NCI-H510A treated with DMSO at 0.1 percent for 48 hours (cell line): ENCODE data around the gene KLHDC4.
"Not testable (repeated sequence)": the region's sequence is repeated elsewhere in the genome, so short reads cannot be mapped to it uniquely, and the experiment has no call there.

Experiments used
- DNase-seq: peaks from one replicate; lab custom pipeline; 2025; lab: John Stamatoyannopoulos, UW

The KLHDC4 gene

GRCh38 chr16:87765776-87766484 is at the start of gene KLHDC4:
TSS of gene KLHDC4 (minus strand) at chr16:87765986. CDS start at chr16:87765890, 96 bp downstream.
- DNase-seq = peak; percentile 54

DNA sequence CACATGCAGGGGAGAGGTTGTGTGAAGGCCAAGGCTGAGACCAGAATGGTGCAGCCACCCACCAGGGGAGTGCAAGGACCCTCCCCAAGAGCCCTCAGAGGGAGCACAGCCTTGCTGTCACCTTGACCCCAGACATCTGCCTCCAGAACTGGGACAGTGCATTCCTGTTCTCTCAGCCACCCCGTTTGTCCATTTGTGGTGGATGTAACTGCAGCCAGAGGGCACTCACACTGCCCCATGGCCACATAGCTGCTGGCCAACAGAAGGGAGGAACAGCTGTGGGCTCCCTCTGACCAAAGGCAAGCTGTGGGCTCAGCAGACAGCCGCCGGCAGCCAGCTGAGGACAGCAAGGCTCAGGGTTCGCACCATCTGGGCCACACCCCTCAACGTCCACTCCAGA is 49.8 kb upstream of the KLHDC4 start:
- DNase-seq = no peak

GRCh38 chr16:87812200-87812656 is 46.4 kb upstream of the KLHDC4 start:
- no peak for DNase-seq

GRCh38 chr16:87811454-87811853 is 45.7 kb upstream of the KLHDC4 start:
- DNase-seq = not testable (repeated sequence)

DNA sequence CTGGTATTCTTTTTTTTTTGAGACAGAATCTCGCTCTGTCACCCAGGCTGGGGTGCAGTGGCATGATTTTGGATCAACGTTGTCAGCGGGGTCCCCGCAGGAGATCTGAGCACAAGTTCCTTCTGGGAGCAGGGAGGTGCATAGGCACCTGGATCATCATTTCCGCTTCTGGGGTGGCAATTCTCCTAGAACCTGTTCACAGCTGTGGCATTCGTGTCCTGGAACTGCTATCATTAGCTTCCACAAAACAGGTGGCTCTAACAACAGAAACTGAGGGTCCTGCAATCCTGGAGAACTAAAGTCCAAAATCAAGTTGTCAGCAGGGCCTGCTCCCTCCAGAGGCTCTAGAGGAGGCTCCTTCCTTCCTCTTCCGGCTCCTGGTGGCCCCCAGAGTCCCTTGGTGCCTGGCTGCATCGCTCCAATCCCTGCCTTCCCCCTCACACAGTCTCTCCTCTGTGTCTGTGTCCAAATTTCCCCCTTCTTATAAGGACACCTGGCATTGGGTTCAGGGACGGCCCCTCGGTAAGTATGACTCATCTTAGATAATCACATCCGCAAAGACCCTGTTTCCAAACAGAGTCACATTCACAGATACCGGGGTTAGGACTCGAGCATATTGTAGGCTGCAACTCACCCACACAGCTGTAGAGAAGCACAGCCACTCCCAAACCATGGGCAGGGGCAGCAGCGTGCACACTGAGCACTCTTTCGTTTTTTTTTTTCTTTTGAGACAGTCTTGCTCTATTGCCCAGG is 43.5 kb upstream of the KLHDC4 start:
- DNase-seq = no peak

DNA sequence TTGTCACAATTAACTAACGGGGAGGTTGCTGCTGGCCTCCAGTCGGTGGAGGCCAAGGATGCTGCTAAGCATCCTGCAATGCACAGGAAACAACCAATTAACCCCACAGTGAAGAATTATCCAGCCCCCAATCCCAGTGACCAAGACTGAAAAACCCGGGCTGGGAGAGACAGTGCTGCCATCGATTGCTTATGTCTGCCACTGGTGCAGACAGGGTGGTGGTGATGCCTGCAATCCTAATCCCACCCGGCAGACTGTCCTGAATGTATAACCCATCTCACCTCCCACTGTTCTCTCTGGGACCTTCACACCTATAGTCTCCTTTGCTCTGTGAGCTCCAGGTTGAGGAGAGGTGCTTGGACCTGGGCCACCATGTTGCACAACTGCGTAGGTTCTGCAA is 42.3 kb upstream of the KLHDC4 start:
- no peak for DNase-seq

- peak; percentile 78 for DNase-seq
These were observed 41.1 kb upstream of the KLHDC4 start for GRCh38 chr16:87806641-87807546.

GRCh38 chr16:87806261-87806640 is 40.5 kb upstream of the KLHDC4 start:
- DNase-seq = no peak

DNA sequence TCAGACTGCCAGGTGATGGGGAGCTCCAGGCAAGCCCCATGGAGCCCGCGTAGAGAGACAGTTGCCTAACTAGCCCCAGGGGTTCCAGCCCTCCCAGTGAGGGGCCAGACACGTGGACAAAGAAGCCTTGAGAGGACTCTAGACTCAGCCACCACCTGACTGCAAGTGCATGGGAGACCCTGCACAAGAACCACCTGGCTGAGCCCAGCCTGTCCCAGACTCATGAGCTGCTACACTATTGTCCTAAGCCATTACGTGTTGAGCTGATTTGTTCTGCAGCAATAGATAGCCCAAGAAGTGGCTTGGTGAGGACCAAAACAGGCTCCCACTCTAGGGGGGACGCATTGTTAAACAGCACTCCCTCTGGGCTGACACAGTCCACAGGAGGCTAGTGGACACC is 37.6 kb upstream of the KLHDC4 start:
- DNase-seq = no peak

DNA sequence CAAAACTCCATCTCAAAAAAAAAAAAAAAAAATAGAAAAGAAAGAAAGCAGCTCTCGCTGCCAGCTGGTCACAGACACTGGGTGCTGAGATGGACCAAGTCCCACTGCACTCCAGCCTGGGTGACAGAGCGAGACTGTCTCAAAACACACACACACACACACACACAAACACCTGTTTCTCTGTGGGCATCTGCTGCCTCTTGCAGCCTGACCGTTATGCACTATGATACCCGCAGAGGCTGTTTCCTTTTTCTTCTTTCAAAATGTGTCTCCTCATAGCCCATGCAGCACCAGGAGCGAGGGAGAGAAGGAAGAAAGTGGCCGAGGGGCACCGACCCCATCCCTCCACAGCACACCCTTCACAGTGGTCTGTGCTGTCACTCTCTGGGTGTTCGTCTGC is 36.9 kb upstream of the KLHDC4 start:
- no peak for DNase-seq

GRCh38 chr16:87801679-87802259 is 36.0 kb upstream of the KLHDC4 start:
- no peak for DNase-seq

- DNase-seq = no peak
These were observed 34.7 kb upstream of the KLHDC4 start for GRCh38 chr16:87800497-87800896.

GRCh38 chr16:87795336-87795735 is 29.6 kb upstream of the KLHDC4 start:
- no peak for DNase-seq

DNA sequence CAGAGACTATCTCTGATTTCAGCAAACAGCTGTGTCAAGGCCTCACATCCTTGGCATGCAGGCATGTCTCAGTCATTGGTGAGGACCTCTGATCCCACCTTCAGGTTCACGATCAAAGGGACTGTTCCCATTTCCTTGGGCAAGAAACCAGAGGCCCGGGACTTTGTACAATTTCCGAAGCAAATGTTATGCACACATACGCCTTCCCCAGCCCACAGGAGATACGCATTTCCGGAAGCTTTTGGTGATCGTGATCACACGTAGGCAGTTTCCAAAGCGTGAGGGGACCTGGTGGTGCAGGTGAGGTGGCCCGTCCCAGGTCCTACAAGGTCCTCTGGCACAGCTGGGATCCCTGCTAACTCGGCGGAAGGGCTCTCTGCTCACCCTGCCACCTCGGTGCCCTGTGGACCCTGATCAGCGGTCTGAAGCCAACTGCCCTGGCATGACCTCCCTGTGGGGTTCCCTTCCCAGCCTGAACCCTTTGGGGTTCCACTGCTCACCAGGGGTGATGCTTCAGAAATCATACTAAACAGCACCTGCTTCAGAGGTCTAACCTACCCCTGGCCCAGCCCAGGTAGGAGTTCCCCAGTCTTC is 28.8 kb upstream of the KLHDC4 start:
- no peak for DNase-seq

GRCh38 chr16:87792205-87792565 is 26.4 kb upstream of the KLHDC4 start:
- no peak for DNase-seq

DNA sequence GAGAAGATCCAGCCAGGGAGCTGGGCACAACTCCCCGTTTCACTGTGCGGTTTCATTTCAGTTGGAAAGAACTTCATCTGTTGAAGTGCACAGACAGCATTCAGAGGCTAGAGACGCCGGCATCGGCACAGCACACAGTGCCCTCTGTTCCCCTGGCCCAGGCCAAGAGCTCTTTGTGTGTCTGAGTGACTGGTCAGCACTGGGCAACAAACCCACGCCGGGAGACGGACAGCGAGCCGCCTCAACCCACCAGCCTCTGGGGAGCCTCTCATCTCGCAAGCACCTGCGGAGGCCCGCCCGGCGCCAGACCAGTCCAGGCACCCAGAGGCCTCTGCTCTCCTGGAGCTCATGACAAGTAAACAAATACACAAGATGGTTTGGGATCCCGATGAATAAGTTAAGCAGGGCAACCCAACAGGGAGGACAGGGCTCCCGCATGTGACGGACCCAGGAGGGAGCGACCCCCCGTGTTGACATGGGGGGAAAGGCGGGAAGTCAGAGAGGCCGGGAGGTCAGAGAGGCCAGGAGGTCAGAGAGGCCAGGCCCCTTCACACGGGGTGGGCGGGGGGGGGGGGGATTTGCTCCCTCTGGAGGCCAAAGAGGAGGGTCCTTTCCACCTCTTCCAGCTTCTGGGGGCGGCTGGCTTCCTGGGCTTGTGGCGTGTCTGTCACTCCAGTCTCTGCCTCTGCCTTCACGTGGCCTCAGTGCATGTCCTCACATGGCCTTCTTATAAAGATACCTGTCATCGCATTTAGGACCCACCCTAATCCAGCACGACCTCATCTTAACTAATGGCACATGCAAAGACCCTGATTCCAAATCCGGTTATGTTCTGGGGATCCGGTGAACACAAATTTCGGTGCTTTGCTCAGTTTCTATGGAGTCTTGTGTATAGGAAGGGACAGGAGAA is 25.8 kb upstream of the KLHDC4 start:
- no peak for DNase-seq

- DNase-seq = no peak
These were observed 24.7 kb upstream of the KLHDC4 start for GRCh38 chr16:87790292-87791100.

GRCh38 chr16:87789437-87790291 is 23.9 kb upstream of the KLHDC4 start:
- no peak for DNase-seq
